PC-9 (cell line): ENCODE data around the gene RPP25. TPM values are rescaled to one million over a fixed set of nuclear protein-coding genes. Genes with fewer than 3 reads are reported as not detected.

Experiments
- BruUV-seq: library from RNA; stranded (reverse); fragments of 400-500 nt; replicated peaks from 2 replicates; lab custom pipeline; 2021; lab: Mats Ljungman, UMichigan
- CTCF ChIA-PET: fragments of 300-600 bp; sonication (Branson Sonifier 250); formaldehyde crosslinking; loops from one replicate; lab custom pipeline; 2022; ENCODE audit warnings: antibody characterized with exemption; lab: Charles Lee
- POLR2A ChIA-PET: fragments of 300-600 bp; sonication (Branson Sonifier 250); formaldehyde crosslinking; loops from one replicate; lab custom pipeline; 2022; ENCODE audit warnings: antibody characterized with exemption; ENCODE audit not compliant: unreplicated experiment; lab: Charles Lee
- DNase-seq, 2 experiments: peaks; one replicate each; pipeline versions ENCODE4 v3.0.0 to v3.0.0-alpha.2; 2015 to 2022; ENCODE audit warnings: mixed read lengths in 1 of 2
- H2AFZ ChIP-seq: fragments of 200-600 bp; sonication (generic); 2 replicates; pipeline ENCODE4 v1.8.1; 2017; ENCODE audit warnings: antibody characterized with exemption
- H3F3A ChIP-seq: fragments of 200-600 bp; sonication (generic); 2 replicates; pipeline ENCODE4 v1.8.1; 2017; ENCODE audit warnings: antibody characterized with exemption, mild to moderate bottlenecking, low read depth; ENCODE audit not compliant: insufficient read depth
- H3K27ac ChIP-seq: fragments of 200-600 bp; sonication (generic); 2 replicates; pipeline ENCODE4 v1.6.1; 2016; ENCODE audit warnings: mixed run types
- H3K27me3 ChIP-seq: fragments of 200-600 bp; sonication (generic); 2 replicates; pipeline ENCODE4 v1.6.1; 2016; ENCODE audit warnings: low read depth, mixed run types; ENCODE audit not compliant: insufficient read depth
- H3K36me3 ChIP-seq: fragments of 200-600 bp; sonication (generic); 2 replicates; pipeline ENCODE4 v1.6.1; 2016; ENCODE audit warnings: low read depth, mixed run types
- H3K4me1 ChIP-seq: fragments of 200-600 bp; sonication (generic); replicated peaks from 2 replicates; pipeline ENCODE4 v1.6.1; 2016; ENCODE audit warnings: mixed run types; ENCODE audit not compliant: insufficient read depth
- H3K4me2 ChIP-seq: fragments of 200-600 bp; sonication (generic); 2 replicates; pipeline ENCODE4 v1.6.1; 2017; ENCODE audit warnings: mixed run types
- H3K4me3 ChIP-seq: fragments of 200-600 bp; sonication (generic); 2 replicates; pipeline ENCODE4 v1.6.1; 2016; ENCODE audit warnings: mixed run types
- H3K79me2 ChIP-seq: fragments of 200-600 bp; sonication (generic); 2 replicates; pipeline ENCODE4 v1.6.1; 2017; ENCODE audit warnings: low read depth, mixed run types
- H3K9me2 ChIP-seq: fragments of 200-600 bp; sonication (generic); 2 replicates; pipeline ENCODE4 v1.8.1; 2017; ENCODE audit warnings: mild to moderate bottlenecking; ENCODE audit not compliant: insufficient read depth
- H3K9me3 ChIP-seq: fragments of 200-600 bp; sonication (generic); 2 replicates; pipeline ENCODE4 v1.8.1; 2016; ENCODE audit warnings: low read depth; ENCODE audit not compliant: insufficient read depth
- H4K20me1 ChIP-seq: fragments of 200-600 bp; sonication (generic); 2 replicates; pipeline ENCODE4 v1.8.1; 2017; ENCODE audit not compliant: insufficient read depth
- CTCF ChIP-seq: fragments of 200-600 bp; sonication (generic); conservative IDR thresholded peaks from 2 replicates; pipeline ENCODE4 v1.6.1; 2017; ENCODE audit warnings: mixed run types, antibody characterized with exemption, mild to moderate bottlenecking, moderate library complexity
- EZH2 ChIP-seq: fragments of 200-600 bp; sonication (generic); IDR thresholded peaks from 2 replicates; pipeline ENCODE4 v1.8.0; 2017; ENCODE audit warnings: antibody characterized with exemption, low read depth
- intact Hi-C: fragments of 100-400 bp; cut with micrococcal nuclease; formaldehyde crosslinking; loops from one replicate; pipeline ENCODE4 v1.10.0; 2022; ENCODE audit not compliant: unreplicated experiment
- total RNA-seq: library from RNA; stranded (reverse); gene quantifications from 2 replicates; pipeline ENCODE4 v1.2.3, GENCODE V29; 2021

The RPP25 gene
- total RNA-seq, 1 experiment from 2014 or later: 14.9 TPM

- no peaks in the 10 kb centered on the region for H3K9me2 ChIP-seq
- ChIA-PET CTCF (interaction anchor here (0.6 to 0.8 kb wide), 3 partner anchors 15 to 333 kb away, joined by 3 to 4 read pairs (median 3); no protein-coding TSS in a partner anchor), POLR2A (interaction anchor here (0.6 kb wide), 1 partner anchor 260 kb away, joined by 6 read pairs; no protein-coding TSS in a partner anchor)
- intact Hi-C loops: loop anchor here (2.0 kb wide), 1 partner anchor 27 kb away; the partner anchor contains the start of gene RPP25
- H2AFZ ChIP-seq: 0 out of 2 replicates have a peak overlapping the region, but pooled peaks have one; percentile 3
- no peaks in the 10 kb centered on the region for H3K36me3 ChIP-seq
- no peak for TF ChIP-seq CTCF
- no peak for TF ChIP-seq EZH2
- no peak overlapping the region for H3K4me3 ChIP-seq
- H3K4me2 ChIP-seq: peak overlapping the region; percentile 68
- H3K9me3 ChIP-seq: no peaks in the 10 kb centered on the region
- peak overlapping the region; percentile 89 for H3K27ac ChIP-seq
- H4K20me1 ChIP-seq: no peaks in the 10 kb centered on the region
- no peaks in the 10 kb centered on the region for H3K79me2 ChIP-seq
- H3F3A ChIP-seq: peaks cover 15% of the 10 kb centered on the region
- no TSS peak for BruUV-seq
- DNase-seq: peak; percentile 25 to 78
- peaks cover 23% of the 10 kb centered on the region for H3K4me1 ChIP-seq
- H3K27me3 ChIP-seq: no peaks in the 10 kb centered on the region
Observed at GRCh38 chr15:74983725-74984231, 27.2 kb upstream of the RPP25 start.

DNA sequence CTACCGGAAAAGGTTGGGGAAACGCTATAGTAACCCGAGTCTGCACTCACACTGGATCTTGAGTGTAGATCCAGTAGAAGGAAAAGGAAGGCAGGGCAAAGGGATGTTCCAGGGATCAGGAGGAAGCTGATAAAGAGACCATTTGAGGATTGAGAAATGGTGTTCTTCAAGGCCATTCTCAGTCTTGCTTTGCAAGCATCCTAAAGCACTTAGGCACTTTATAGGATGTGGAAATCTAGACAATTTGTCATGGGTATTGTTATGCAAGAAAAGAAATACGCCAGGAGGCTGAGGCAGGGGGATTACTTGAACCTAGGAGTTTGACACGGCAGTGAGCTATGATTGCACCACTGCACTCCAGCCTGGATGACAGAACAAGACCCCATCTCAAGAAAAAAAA, 25.6 kb upstream of the RPP25 start:
- no peaks in the 10 kb centered on the region for H3K27me3 ChIP-seq
- ChIA-PET POLR2A (no interaction called here), CTCF (interaction anchor here (0.6 kb wide), 1 partner anchor 99 kb away, joined by 4 read pairs; no protein-coding TSS in a partner anchor)
- TF ChIP-seq EZH2 (no peak), CTCF (no peak)
- H3K9me2 ChIP-seq: no peaks in the 10 kb centered on the region
- no peaks in the 10 kb centered on the region for H3K9me3 ChIP-seq
- H3K4me1 ChIP-seq: peaks cover 28% of the 10 kb centered on the region
- BruUV-seq: no TSS peak
- peak overlapping the region; percentile 89; the same call in 1 of the 2 replicates for H3K27ac ChIP-seq
- no peak overlapping the region for H2AFZ ChIP-seq
- no peaks in the 10 kb centered on the region for H3K36me3 ChIP-seq
- H3K4me3 ChIP-seq: no peak overlapping the region
- H3K79me2 ChIP-seq: no peaks in the 10 kb centered on the region
- no peak overlapping the region for H3K4me2 ChIP-seq
- intact Hi-C loops: loop anchor here (2.0 kb wide), 1 partner anchor 25 kb away; the partner anchor contains the start of gene RPP25
- H3F3A ChIP-seq: peaks cover 24% of the 10 kb centered on the region
- DNase-seq: no peak
- no peaks in the 10 kb centered on the region for H4K20me1 ChIP-seq

DNA sequence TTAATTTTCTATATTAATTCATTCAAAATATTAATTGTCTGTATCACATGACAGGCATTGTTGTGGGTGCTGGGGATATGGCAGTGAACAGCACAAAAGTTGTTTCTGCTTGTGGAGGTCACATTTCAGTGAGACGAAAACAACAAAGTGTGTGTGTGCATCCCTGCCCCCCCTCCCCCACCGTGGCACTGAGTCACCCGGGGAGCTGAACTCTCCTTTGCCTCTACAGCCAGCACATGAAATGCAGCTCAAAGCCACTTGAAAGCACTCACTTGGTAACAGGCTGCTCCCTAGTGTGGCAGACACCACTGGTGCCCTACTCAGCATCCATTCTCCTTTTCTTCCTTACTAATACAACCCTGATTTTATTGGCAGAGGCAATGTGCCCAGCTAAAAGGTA, 21.9 kb upstream of the RPP25 start:
- Histone ChIP-seq H2AFZ (no peak overlapping the region), H3K4me3 (no peak overlapping the region), H3K4me2 (no peak overlapping the region), H3K9me2 (no peaks in the 10 kb centered on the region), H3F3A (peaks cover 16% of the 10 kb centered on the region), H3K27me3 (no peaks in the 10 kb centered on the region), H3K9me3 (no peaks in the 10 kb centered on the region), H4K20me1 (no peaks in the 10 kb centered on the region), H3K27ac (no peak overlapping the region), H3K4me1 (peaks cover 16% of the 10 kb centered on the region), H3K79me2 (no peaks in the 10 kb centered on the region), H3K36me3 (no peaks in the 10 kb centered on the region)
- CTCF ChIA-PET: interaction anchor here (1.3 kb wide), 1 partner anchor 208 kb away, joined by 3 read pairs; no protein-coding TSS in a partner anchor
- intact Hi-C loops: no loop called here
- no TSS peak for BruUV-seq
- DNase-seq: no peak
- TF ChIP-seq CTCF (no peak), EZH2 (no peak)
- POLR2A ChIA-PET: interaction anchor here (0.6 kb wide), 1 partner anchor 21 kb away, joined by 10 read pairs; no protein-coding TSS in a partner anchor
